Smooth muscle cell (in vitro differentiated cells): ENCODE results near the gene MPHOSPH9. TPM values are rescaled to one million over a fixed set of nuclear protein-coding genes. Genes with fewer than 3 reads are reported as not detected.

Source experiments
- DNase-seq: peaks from one replicate; lab custom pipeline; 2025; ENCODE audit not compliant: unreplicated experiment; lab: John Stamatoyannopoulos, UW
- H2AFZ ChIP-seq: fragments of 200-600 bp; sonication (generic); 2 replicates; pipeline ENCODE4 v1.6.0; 2016; ENCODE audit warnings: antibody characterized with exemption, low read depth, mild to moderate bottlenecking
- H3F3A ChIP-seq: fragments of 200-600 bp; sonication (generic); 2 replicates; pipeline ENCODE4 v1.6.0; 2017; ENCODE audit warnings: antibody characterized with exemption, low read depth
- H3K27ac ChIP-seq: fragments of 200-600 bp; sonication (generic); 2 replicates; pipeline ENCODE4 v1.5.1; 2016; ENCODE audit warnings: low read depth, mild to moderate bottlenecking
- H3K27me3 ChIP-seq: fragments of 200-600 bp; sonication (generic); 2 replicates; pipeline ENCODE4 v1.6.1; 2016; ENCODE audit warnings: low read depth, mild to moderate bottlenecking
- H3K36me3 ChIP-seq: fragments of 200-600 bp; sonication (generic); 2 replicates; pipeline ENCODE4 v1.5.1; 2016; ENCODE audit warnings: low read depth
- H3K4me1 ChIP-seq: fragments of 200-600 bp; sonication (generic); 2 replicates; pipeline ENCODE4 v1.5.1; 2016; ENCODE audit warnings: low read depth
- H3K4me2 ChIP-seq: fragments of 200-600 bp; sonication (generic); 2 replicates; pipeline ENCODE4 v1.6.0; 2016; ENCODE audit warnings: mild to moderate bottlenecking
- H3K4me3 ChIP-seq: fragments of 200-600 bp; sonication (generic); 2 replicates; pipeline ENCODE4 v1.5.1; 2016; ENCODE audit warnings: mild to moderate bottlenecking
- H3K79me2 ChIP-seq: fragments of 200-600 bp; sonication (generic); 2 replicates; pipeline ENCODE4 v1.6.0; 2016; ENCODE audit warnings: low read depth, mild to moderate bottlenecking
- H3K9ac ChIP-seq: fragments of 200-600 bp; sonication (generic); 2 replicates; pipeline ENCODE4 v1.6.0; 2016; ENCODE audit warnings: low read depth
- H3K9me3 ChIP-seq: fragments of 200-600 bp; sonication (generic); replicated peaks from 2 replicates; pipeline ENCODE4 v1.5.1; 2016; ENCODE audit warnings: low read depth
- H4K20me1 ChIP-seq: fragments of 200-600 bp; sonication (generic); 2 replicates; pipeline ENCODE4 v1.6.0; 2016; ENCODE audit warnings: low read depth
- WGBS: methylation state at CpG from one replicate; pipeline ENCODE4 v1.1.7; 2016; ENCODE audit warnings: low lambda C conversion rate; 5-methylcytosine and 5-hydroxymethylcytosine counted together
- polyA plus RNA-seq: library from polyadenylated mRNA; unstranded; fragments of >200 nt; fragmentation: Nextera tagmentation; extraction: Ambion mirVana; gene quantifications from 2 replicates; pipeline ENCODE4 v1.2.1, GENCODE V29; 2016
- total RNA-seq: library from RNA; depleted of rRNA; stranded (reverse); fragments of >200 nt; gene quantifications from 2 replicates; pipeline ENCODE4 v1.2.3, GENCODE V29; 2014
- TF ChIP-seq, protein P1 (sequence below): fragments of 200-600 bp; sonication (generic); IDR thresholded peaks from 2 replicates; pipeline ENCODE4 v1.5.1; 2017; ENCODE audit warnings: borderline replicate concordance, mild to moderate bottlenecking, antibody characterized with exemption; ENCODE audit not compliant: insufficient read depth, poor library complexity, severe bottlenecking

The MPHOSPH9 gene
- total and polyA plus RNA-seq, 2 experiments from 2014 or later: 7.4 to 70.8 TPM

DNA sequence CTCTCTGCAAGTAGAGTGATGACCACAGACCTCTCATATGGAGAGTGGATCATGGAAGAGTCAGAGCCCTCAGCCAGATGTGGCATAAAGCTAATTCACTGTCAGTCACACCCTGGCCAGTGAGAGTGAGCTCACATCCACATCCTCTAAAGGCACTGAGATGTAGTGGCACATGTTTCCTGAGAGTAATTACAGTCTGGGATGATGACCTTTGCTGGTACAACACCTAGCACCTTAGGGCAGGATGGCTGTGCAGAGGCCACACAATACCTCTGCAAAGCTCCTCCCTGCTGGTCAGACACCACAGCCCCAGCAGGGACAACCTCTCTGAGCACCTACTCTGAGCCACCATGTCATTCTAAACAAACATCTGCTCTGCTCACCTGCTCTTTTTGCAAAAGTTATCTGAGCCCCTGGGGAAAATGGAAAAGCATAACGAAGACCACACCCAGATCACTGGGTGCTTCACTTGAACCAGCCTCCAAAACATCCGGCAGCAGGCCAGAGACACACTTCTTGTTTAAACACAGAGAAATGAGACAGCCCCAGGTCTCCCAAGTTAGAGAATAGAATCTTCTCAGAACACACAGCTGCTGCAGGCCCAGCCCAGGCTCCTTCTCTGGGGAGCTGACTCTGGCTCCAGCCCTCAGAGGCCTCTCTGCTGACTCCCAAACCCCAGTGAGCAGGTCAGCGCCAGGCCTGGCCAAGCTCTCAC lies 112.3 kb downstream of the MPHOSPH9 start:
- H3K4me3 ChIP-seq: no peak overlapping the region
- H3K4me1 ChIP-seq: no peaks in the 10 kb centered on the region
- H3K4me2 ChIP-seq: no peak overlapping the region
- DNase-seq: no peak
- H3K9ac ChIP-seq: no peak overlapping the region
- H4K20me1 ChIP-seq: peaks cover 30% of the 10 kb centered on the region
- peaks cover 27% of the 10 kb centered on the region for H3K79me2 ChIP-seq
- H3K36me3 ChIP-seq: no peaks in the 10 kb centered on the region
- no peaks in the 10 kb centered on the region for H3K27me3 ChIP-seq
- H3F3A ChIP-seq: no peaks in the 10 kb centered on the region
- no peaks in the 10 kb centered on the region for H3K9me3 ChIP-seq
- WGBS: 95% methylated on average over 3 of the region's 3 CpGs
- H2AFZ ChIP-seq: no peak overlapping the region
- H3K27ac ChIP-seq: no peak overlapping the region
- TF ChIP-seq, protein P1, sequence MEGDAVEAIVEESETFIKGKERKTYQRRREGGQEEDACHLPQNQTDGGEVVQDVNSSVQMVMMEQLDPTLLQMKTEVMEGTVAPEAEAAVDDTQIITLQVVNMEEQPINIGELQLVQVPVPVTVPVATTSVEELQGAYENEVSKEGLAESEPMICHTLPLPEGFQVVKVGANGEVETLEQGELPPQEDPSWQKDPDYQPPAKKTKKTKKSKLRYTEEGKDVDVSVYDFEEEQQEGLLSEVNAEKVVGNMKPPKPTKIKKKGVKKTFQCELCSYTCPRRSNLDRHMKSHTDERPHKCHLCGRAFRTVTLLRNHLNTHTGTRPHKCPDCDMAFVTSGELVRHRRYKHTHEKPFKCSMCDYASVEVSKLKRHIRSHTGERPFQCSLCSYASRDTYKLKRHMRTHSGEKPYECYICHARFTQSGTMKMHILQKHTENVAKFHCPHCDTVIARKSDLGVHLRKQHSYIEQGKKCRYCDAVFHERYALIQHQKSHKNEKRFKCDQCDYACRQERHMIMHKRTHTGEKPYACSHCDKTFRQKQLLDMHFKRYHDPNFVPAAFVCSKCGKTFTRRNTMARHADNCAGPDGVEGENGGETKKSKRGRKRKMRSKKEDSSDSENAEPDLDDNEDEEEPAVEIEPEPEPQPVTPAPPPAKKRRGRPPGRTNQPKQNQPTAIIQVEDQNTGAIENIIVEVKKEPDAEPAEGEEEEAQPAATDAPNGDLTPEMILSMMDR: no peak

DNA sequence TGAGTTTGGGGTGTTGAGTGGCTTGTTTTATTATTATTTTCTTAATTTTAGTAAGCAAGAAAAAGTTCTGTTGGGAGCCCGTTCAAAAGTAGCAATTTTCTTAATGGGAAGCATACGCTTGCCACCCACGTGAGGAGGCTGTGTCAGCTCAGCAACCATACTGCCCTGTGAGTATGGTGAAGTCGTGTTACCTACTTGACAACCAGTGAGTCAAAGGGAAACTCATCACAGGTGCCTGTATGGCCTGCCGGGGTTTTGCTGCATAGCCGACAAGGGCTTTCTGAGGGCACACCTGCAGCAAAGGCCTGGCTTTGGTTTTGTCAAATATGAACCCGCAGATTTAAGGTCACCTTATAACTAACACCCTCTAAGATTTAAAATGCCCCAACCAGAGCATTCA lies 113.1 kb downstream of the MPHOSPH9 start:
- no peak for DNase-seq
- no peak overlapping the region for H2AFZ ChIP-seq
- no peak overlapping the region for H3K4me3 ChIP-seq
- H3K9me3 ChIP-seq: no peaks in the 10 kb centered on the region
- H3K27ac ChIP-seq: no peak overlapping the region
- H4K20me1 ChIP-seq: peaks cover 35% of the 10 kb centered on the region
- no peaks in the 10 kb centered on the region for H3K27me3 ChIP-seq
- no peaks in the 10 kb centered on the region for H3F3A ChIP-seq
- 81% methylated on average over 7 of the region's 7 CpGs for WGBS
- H3K79me2 ChIP-seq: peaks cover 20% of the 10 kb centered on the region
- H3K36me3 ChIP-seq: no peaks in the 10 kb centered on the region
- TF ChIP-seq, protein P1: no peak
- no peaks in the 10 kb centered on the region for H3K4me1 ChIP-seq
- no peak overlapping the region for H3K9ac ChIP-seq
- no peak overlapping the region for H3K4me2 ChIP-seq

DNA sequence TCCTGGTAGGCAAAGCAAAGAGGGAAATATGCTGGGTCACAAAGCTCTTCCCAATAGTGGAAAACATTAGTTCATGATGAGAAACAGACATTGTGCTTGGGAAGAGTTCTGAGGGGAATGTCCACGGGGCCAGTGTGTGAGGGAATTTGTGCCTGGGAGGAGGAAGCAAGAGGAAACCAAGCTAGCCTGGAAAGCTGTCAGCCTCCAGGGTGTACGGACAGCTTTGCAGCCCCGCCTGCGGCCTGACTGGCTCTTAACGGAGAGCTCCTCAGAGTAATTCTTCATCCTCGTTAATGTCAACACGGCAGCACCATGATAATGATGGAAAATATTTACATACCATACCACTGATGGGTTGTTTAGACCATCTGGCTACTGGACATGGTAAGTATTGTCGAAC lies 114.4 kb downstream of the MPHOSPH9 start:
- Histone ChIP-seq H3K9ac (no peak overlapping the region), H3K4me2 (no peak overlapping the region)
- DNase-seq: peak; percentile 29

More for the DNA sequence above, 114.4 kb downstream of the MPHOSPH9 start:
- Histone ChIP-seq H3K4me1 (no peaks in the 10 kb centered on the region), H3K36me3 (no peaks in the 10 kb centered on the region), H3F3A (no peaks in the 10 kb centered on the region), H3K79me2 (peaks cover 10% of the 10 kb centered on the region), H2AFZ (no peak overlapping the region), H4K20me1 (peaks cover 44% of the 10 kb centered on the region), H3K4me3 (no peak overlapping the region), H3K9me3 (no peaks in the 10 kb centered on the region), H3K27me3 (no peaks in the 10 kb centered on the region), H3K27ac (no peak overlapping the region)
- WGBS: 20% methylated on average over 8 of the region's 8 CpGs
- TF ChIP-seq, protein P1: no peak
